ENCODE measurements around the gene CACNA1S. TPM values are rescaled to one million over a fixed set of nuclear protein-coding genes. Genes with fewer than 3 reads are reported as not detected.

The CACNA1S gene
- total and polyA plus RNA-seq, 2 experiments from 2014 or later, result not detected

- Histone ChIP-seq H3K9ac (no peak overlapping the region), H3K9me3 (ENCODE audit: low read depth) (no peaks in the 10 kb centered on the region), H3K4me1 (ENCODE audit: insufficient read depth) (no peaks in the 10 kb centered on the region), H3K27ac (no peak overlapping the region), H3F3A (ENCODE audit: insufficient read depth) (no peaks in the 10 kb centered on the region), H2AFZ (no peak overlapping the region), H3K4me3 (no peak overlapping the region), H3K4me2 (ENCODE audit: unreplicated experiment) (no peak overlapping the region), H3K79me2 (ENCODE audit: insufficient read depth) (no peaks in the 10 kb centered on the region), H3K36me3 (ENCODE audit: low read depth) (peaks cover 5% of the 10 kb centered on the region; the same call in 1 of the 2 replicates), H3K27me3 (replicated peaks; ENCODE audit: insufficient read depth) (no peaks in the 10 kb centered on the region), H4K20me1 (ENCODE audit: insufficient read depth) (no peaks in the 10 kb centered on the region), H3K9me2 (ENCODE audit: insufficient read depth) (no peaks in the 10 kb centered on the region)
- no peak for DNase-seq
- 87 to 88% methylated on average over 12 of the region's 13 CpGs for WGBS, 2 experiments (ENCODE audit: low coverage in 1 of 2, low lambda C conversion rate in 2 of 2, missing lambda C conversion rate in 2 of 2)
- in situ Hi-C loops (cut with MboI), result no loop called here
- TF ChIP-seq EZH2 (IDR thresholded peaks at IDR 0.05; ENCODE audit: insufficient read depth, poor library complexity, severe bottlenecking) (no peak), EZH2phosphoT487 (IDR thresholded peaks at IDR 0.05; ENCODE audit: insufficient read depth, low read depth) (no peak)
Measured at GRCh38 chr1:201147396-201148015, 35.3 kb upstream of the CACNA1S start.

GRCh38 chr1:201146626-201147390 lies 34.6 kb upstream of the CACNA1S start:
- Histone ChIP-seq H3K9me3 (ENCODE audit: low read depth) (no peaks in the 10 kb centered on the region), H3K36me3 (ENCODE audit: low read depth) (peaks cover 5% of the 10 kb centered on the region; the same call in 1 of the 2 replicates), H3K4me3 (no peak overlapping the region), H3K4me2 (ENCODE audit: unreplicated experiment) (no peak overlapping the region), H3K27ac (no peak overlapping the region), H3K9me2 (ENCODE audit: insufficient read depth) (no peaks in the 10 kb centered on the region), H3K9ac (no peak overlapping the region), H3K27me3 (replicated peaks; ENCODE audit: insufficient read depth) (no peaks in the 10 kb centered on the region), H4K20me1 (ENCODE audit: insufficient read depth) (no peaks in the 10 kb centered on the region), H3K79me2 (ENCODE audit: insufficient read depth) (no peaks in the 10 kb centered on the region), H3F3A (ENCODE audit: insufficient read depth) (no peaks in the 10 kb centered on the region), H3K4me1 (ENCODE audit: insufficient read depth) (no peaks in the 10 kb centered on the region), H2AFZ (no peak overlapping the region)
- TF ChIP-seq EZH2phosphoT487 (IDR thresholded peaks at IDR 0.05; ENCODE audit: insufficient read depth, low read depth), result no peak
- TF ChIP-seq EZH2 (IDR thresholded peaks at IDR 0.05; ENCODE audit: insufficient read depth, poor library complexity, severe bottlenecking), result no peak
- 90 to 91% methylated on average over 14 to 16 of the region's 17 CpGs for WGBS, 2 experiments (ENCODE audit: low coverage in 1 of 2, low lambda C conversion rate in 2 of 2, missing lambda C conversion rate in 2 of 2)
- in situ Hi-C loops (cut with MboI), result no loop called here
- no peak for DNase-seq

GRCh38 chr1:201145816-201146215 lies 33.6 kb upstream of the CACNA1S start:
- H3F3A ChIP-seq (ENCODE audit: insufficient read depth), result no peaks in the 10 kb centered on the region
- H3K9me2 ChIP-seq (ENCODE audit: insufficient read depth), result no peaks in the 10 kb centered on the region
- 83 to 88% methylated on average over 7 of the region's 7 CpGs for WGBS, 2 experiments (ENCODE audit: low coverage in 1 of 2, low lambda C conversion rate in 2 of 2, missing lambda C conversion rate in 2 of 2)
- no peak overlapping the region for H3K27ac ChIP-seq
- H4K20me1 ChIP-seq (ENCODE audit: insufficient read depth), result no peaks in the 10 kb centered on the region
- no peaks in the 10 kb centered on the region for H3K4me1 ChIP-seq (ENCODE audit: insufficient read depth)
- DNase-seq, result no peak
- no peak overlapping the region for H3K9ac ChIP-seq
- no peak for TF ChIP-seq EZH2phosphoT487 (IDR thresholded peaks at IDR 0.05; ENCODE audit: insufficient read depth, low read depth)
- TF ChIP-seq EZH2 (IDR thresholded peaks at IDR 0.05; ENCODE audit: insufficient read depth, poor library complexity, severe bottlenecking), result no peak
- no peak overlapping the region for H3K4me3 ChIP-seq
- H3K79me2 ChIP-seq (ENCODE audit: insufficient read depth), result no peaks in the 10 kb centered on the region
- H3K9me3 ChIP-seq (ENCODE audit: low read depth), result no peaks in the 10 kb centered on the region
- no peak overlapping the region for H2AFZ ChIP-seq
- no peaks in the 10 kb centered on the region for H3K27me3 ChIP-seq (replicated peaks; ENCODE audit: insufficient read depth)
- H3K4me2 ChIP-seq (ENCODE audit: unreplicated experiment), result no peak overlapping the region
- H3K36me3 ChIP-seq (ENCODE audit: low read depth), result peaks cover 5% of the 10 kb centered on the region; the same call in 1 of the 2 replicates
- in situ Hi-C loops (cut with MboI), result no loop called here

GRCh38 chr1:201145132-201145531 lies 32.9 kb upstream of the CACNA1S start:
- no peak for DNase-seq
- in situ Hi-C loops (cut with MboI), result no loop called here
- H3K9me3 ChIP-seq (ENCODE audit: low read depth), result no peaks in the 10 kb centered on the region
- TF ChIP-seq EZH2 (IDR thresholded peaks at IDR 0.05; ENCODE audit: insufficient read depth, poor library complexity, severe bottlenecking) (no peak), EZH2phosphoT487 (IDR thresholded peaks at IDR 0.05; ENCODE audit: insufficient read depth, low read depth) (no peak)
- H2AFZ ChIP-seq, result no peak overlapping the region
- H3K9ac ChIP-seq, result no peak overlapping the region
- H3K79me2 ChIP-seq (ENCODE audit: insufficient read depth), result no peaks in the 10 kb centered on the region
- H3K27ac ChIP-seq, result no peak overlapping the region
- H3K4me1 ChIP-seq (ENCODE audit: insufficient read depth), result no peaks in the 10 kb centered on the region
- H3K4me3 ChIP-seq, result no peak overlapping the region
- WGBS, 2 experiments (ENCODE audit: low coverage in 1 of 2, low lambda C conversion rate in 2 of 2, missing lambda C conversion rate in 2 of 2), result 98 to 100% methylated on average over 3 of the region's 3 CpGs
- no peaks in the 10 kb centered on the region for H3K9me2 ChIP-seq (ENCODE audit: insufficient read depth)
- H3K27me3 ChIP-seq (replicated peaks; ENCODE audit: insufficient read depth), result no peaks in the 10 kb centered on the region
- no peak overlapping the region for H3K4me2 ChIP-seq (ENCODE audit: unreplicated experiment)
- H4K20me1 ChIP-seq (ENCODE audit: insufficient read depth), result no peaks in the 10 kb centered on the region
- peaks cover 5% of the 10 kb centered on the region; the same call in 1 of the 2 replicates for H3K36me3 ChIP-seq (ENCODE audit: low read depth)
- no peaks in the 10 kb centered on the region for H3F3A ChIP-seq (ENCODE audit: insufficient read depth)

Measured in GM23248 (cell line).